GM23338 (cell line): ENCODE measurements around the gene GUCY1A1. TPM values are rescaled to one million over a fixed set of nuclear protein-coding genes. Genes with fewer than 3 reads are reported as not detected.

ENCODE experiments used
- ATAC-seq: fragments of 200-7000 bp; cut with Tn5 transposase; 3 replicates; pipeline ENCODE4 v1.9.1; 2020
- DNase-seq: peaks from one replicate; pipeline ENCODE4 v3.0.0-alpha.2; 2015; ENCODE audit warnings: low spot score
- H2AFZ ChIP-seq: fragments of 200-600 bp; sonication (generic); 2 replicates; pipeline ENCODE4 v1.8.0; 2016; ENCODE audit warnings: antibody characterized with exemption, mild to moderate bottlenecking, moderate library complexity
- H3F3A ChIP-seq: fragments of 200-600 bp; sonication (generic); replicated peaks from 2 replicates; pipeline ENCODE4 v1.8.0; 2017; ENCODE audit warnings: antibody characterized with exemption, mixed run types, low read depth
- H3K27ac ChIP-seq: fragments of 200-600 bp; sonication (generic); 2 replicates; pipeline ENCODE4 v1.6.1; 2016; ENCODE audit warnings: low read depth
- H3K27me3 ChIP-seq: fragments of 200-600 bp; sonication (generic); 2 replicates; pipeline ENCODE4 v1.8.0; 2016; ENCODE audit warnings: mild to moderate bottlenecking, mixed run types, moderate library complexity; ENCODE audit not compliant: insufficient read depth
- H3K36me3 ChIP-seq: fragments of 200-600 bp; sonication (generic); 2 replicates; pipeline ENCODE4 v1.8.0; 2016; ENCODE audit warnings: mild to moderate bottlenecking; ENCODE audit not compliant: insufficient read depth
- H3K4me1 ChIP-seq: fragments of 200-600 bp; sonication (generic); 2 replicates; pipeline ENCODE4 v1.8.0; 2016; ENCODE audit warnings: mild to moderate bottlenecking, moderate library complexity; ENCODE audit not compliant: insufficient read depth
- H3K4me2 ChIP-seq: fragments of 200-600 bp; sonication (generic); 2 replicates; pipeline ENCODE4 v1.7.1; 2017; ENCODE audit warnings: mixed run types
- H3K4me3 ChIP-seq: fragments of 200-600 bp; sonication (generic); 2 replicates; pipeline ENCODE4 v1.6.1; 2016; ENCODE audit warnings: mixed run types
- H3K79me2 ChIP-seq: fragments of 200-600 bp; sonication (generic); replicated peaks from 2 replicates; pipeline ENCODE4 v1.8.0; 2017; ENCODE audit warnings: mild to moderate bottlenecking; ENCODE audit not compliant: insufficient read depth
- H3K9me2 ChIP-seq: fragments of 200-600 bp; sonication (generic); 2 replicates; pipeline ENCODE4 v1.8.0; 2017; ENCODE audit not compliant: insufficient read depth
- H4K20me1 ChIP-seq: fragments of 200-600 bp; sonication (generic); replicated peaks from 2 replicates; pipeline ENCODE4 v1.8.0; 2017; ENCODE audit warnings: mild to moderate bottlenecking; ENCODE audit not compliant: insufficient read depth
- H3K27ac Mint-ChIP-seq: 2 replicates; pipeline ENCODE4 v1.8.0; 2020; ENCODE audit warnings: inconsistent platforms, mild to moderate bottlenecking, moderate library complexity, mixed read lengths
- H3K27me3 Mint-ChIP-seq: 3 replicates; pipeline ENCODE4 v1.8.0; 2022; ENCODE audit warnings: low read depth, mild to moderate bottlenecking, moderate library complexity, mixed read lengths, inconsistent platforms; ENCODE audit not compliant: insufficient read depth, poor library complexity
- H3K36me3 Mint-ChIP-seq: 3 replicates; pipeline ENCODE4 v1.8.0; 2021; ENCODE audit warnings: low read depth, mild to moderate bottlenecking, inconsistent platforms, moderate library complexity, mixed read lengths
- H3K4me1 Mint-ChIP-seq: 3 replicates; pipeline ENCODE4 v1.8.0; 2020; ENCODE audit warnings: mild to moderate bottlenecking, inconsistent platforms, mixed read lengths
- H3K4me3 Mint-ChIP-seq: 3 replicates; pipeline ENCODE4 v1.8.0; 2021; ENCODE audit warnings: moderate library complexity, mild to moderate bottlenecking, inconsistent platforms, mixed read lengths
- H3K9me3 Mint-ChIP-seq: 3 replicates; pipeline ENCODE4 v1.8.0; 2020; ENCODE audit warnings: moderate library complexity, mild to moderate bottlenecking, inconsistent platforms, mixed read lengths
- CREB1 ChIP-seq: fragments of 250-450 bp; sonication (Bioruptor Pico); IDR thresholded peaks from 2 replicates; pipeline ENCODE4 v1.5.0; 2020; ENCODE audit warnings: low read depth, mild to moderate bottlenecking, moderate library complexity
- CTCF ChIP-seq, 2 experiments: fragments of 200-600 bp in 1 of 2; sonication (generic) in 1 of 2; conservative IDR thresholded peaks; 2 replicates each; pipeline versions ENCODE4 v1.5.1 to v1.6.1; 2016 to 2017; ENCODE audit warnings: antibody characterized with exemption in 2 of 2, low read depth in 2 of 2, mild to moderate bottlenecking in 2 of 2, moderate library complexity in 1 of 2
- ETS1 ChIP-seq: IDR thresholded peaks from 2 replicates; pipeline ENCODE4 v1.6.1; 2016; ENCODE audit warnings: antibody characterized with exemption
- EZH2 ChIP-seq: fragments of 200-600 bp; sonication (generic); IDR thresholded peaks from one replicate; pipeline ENCODE4 v1.8.0; 2017; ENCODE audit warnings: antibody characterized with exemption, mild to moderate bottlenecking, low read depth; ENCODE audit not compliant: unreplicated experiment
- EZH2phosphoT487 ChIP-seq: fragments of 200-600 bp; sonication (generic); IDR thresholded peaks from one replicate; pipeline ENCODE4 v1.8.1; 2018; ENCODE audit warnings: antibody characterized with exemption; ENCODE audit not compliant: unreplicated experiment
- JUNB ChIP-seq: IDR thresholded peaks from one replicate; pipeline ENCODE4 v1.6.1; 2016; ENCODE audit warnings: antibody characterized with exemption; ENCODE audit not compliant: unreplicated experiment
- NANOG ChIP-seq: IDR thresholded peaks from 2 replicates; pipeline ENCODE4 v1.6.1; 2016; ENCODE audit warnings: antibody characterized with exemption, borderline replicate concordance
- POLR2AphosphoS5 ChIP-seq: IDR thresholded peaks from 2 replicates; pipeline ENCODE4 v1.6.1; 2016; ENCODE audit warnings: antibody characterized with exemption, low read depth
- STAT1 ChIP-seq: IDR thresholded peaks from one replicate; pipeline ENCODE4 v1.6.1; 2016; ENCODE audit warnings: antibody characterized with exemption; ENCODE audit not compliant: unreplicated experiment
- ZNF114 ChIP-seq: fragments of 250-450 bp; sonication (Bioruptor Pico); IDR thresholded peaks from 2 replicates; pipeline ENCODE4 v1.5.0; 2020; ENCODE audit warnings: mild to moderate bottlenecking, moderate library complexity
- ZNF331 ChIP-seq: fragments of 250-450 bp; sonication (Bioruptor Pico); IDR thresholded peaks from 2 replicates; pipeline ENCODE4 v1.5.0; 2020; ENCODE audit warnings: low read depth, mild to moderate bottlenecking, moderate library complexity
- ZNF462 ChIP-seq: fragments of 250-450 bp; sonication (Bioruptor Pico); IDR thresholded peaks from 2 replicates; pipeline ENCODE4 v1.5.0; 2020; ENCODE audit warnings: mild to moderate bottlenecking, moderate library complexity
- polyA plus RNA-seq: library from polyadenylated mRNA; unstranded; fragments of >200 nt; fragmentation: Nextera tagmentation; extraction: Ambion mirVana; gene quantifications from 2 replicates; pipeline ENCODE4 v1.2.1, GENCODE V29; 2016
- total RNA-seq: library from RNA; depleted of rRNA; stranded (reverse); fragments of >200 nt; shearing (Covaris generic); gene quantifications from 2 replicates; pipeline ENCODE4 v1.2.3, GENCODE V29; 2014
- TF ChIP-seq, protein P1 (sequence below): IDR thresholded peaks from one replicate; pipeline ENCODE4 v1.6.1; 2018; ENCODE audit warnings: antibody characterized with exemption; ENCODE audit not compliant: unreplicated experiment

Gene GUCY1A1
- total and polyA plus RNA-seq, 2 experiments from 2014 or later = not detected

DNA sequence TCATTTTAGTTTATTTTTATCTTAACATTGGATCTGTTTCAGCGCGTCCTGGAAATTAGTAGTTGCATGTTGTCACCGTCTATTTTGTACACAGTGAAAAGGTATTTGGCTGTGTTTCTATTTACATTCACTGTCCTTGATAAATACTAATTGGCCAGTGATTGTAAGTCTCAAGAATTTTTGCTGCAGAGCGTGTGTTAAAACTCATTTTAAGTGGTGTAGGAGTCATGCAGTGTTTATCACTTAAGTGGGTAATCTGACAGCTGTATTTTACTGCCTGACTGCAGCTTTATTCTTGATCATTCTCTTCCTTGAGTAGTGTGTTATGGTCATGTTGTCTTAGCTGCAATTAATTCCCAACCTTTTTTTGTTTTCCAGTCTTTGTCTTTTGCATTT lies 9.8 kb downstream of the GUCY1A1 start:
- TF ChIP-seq JUNB = no peak
- no peak for TF ChIP-seq EZH2phosphoT487
- TF ChIP-seq ZNF114 (CRISPR knock-in tag) = no peak
- no peak for TF ChIP-seq CTCF (conservative IDR thresholded peaks at IDR 0.05; ENCODE audit: low read depth in 2 of 2)
- TF ChIP-seq, protein P1, sequence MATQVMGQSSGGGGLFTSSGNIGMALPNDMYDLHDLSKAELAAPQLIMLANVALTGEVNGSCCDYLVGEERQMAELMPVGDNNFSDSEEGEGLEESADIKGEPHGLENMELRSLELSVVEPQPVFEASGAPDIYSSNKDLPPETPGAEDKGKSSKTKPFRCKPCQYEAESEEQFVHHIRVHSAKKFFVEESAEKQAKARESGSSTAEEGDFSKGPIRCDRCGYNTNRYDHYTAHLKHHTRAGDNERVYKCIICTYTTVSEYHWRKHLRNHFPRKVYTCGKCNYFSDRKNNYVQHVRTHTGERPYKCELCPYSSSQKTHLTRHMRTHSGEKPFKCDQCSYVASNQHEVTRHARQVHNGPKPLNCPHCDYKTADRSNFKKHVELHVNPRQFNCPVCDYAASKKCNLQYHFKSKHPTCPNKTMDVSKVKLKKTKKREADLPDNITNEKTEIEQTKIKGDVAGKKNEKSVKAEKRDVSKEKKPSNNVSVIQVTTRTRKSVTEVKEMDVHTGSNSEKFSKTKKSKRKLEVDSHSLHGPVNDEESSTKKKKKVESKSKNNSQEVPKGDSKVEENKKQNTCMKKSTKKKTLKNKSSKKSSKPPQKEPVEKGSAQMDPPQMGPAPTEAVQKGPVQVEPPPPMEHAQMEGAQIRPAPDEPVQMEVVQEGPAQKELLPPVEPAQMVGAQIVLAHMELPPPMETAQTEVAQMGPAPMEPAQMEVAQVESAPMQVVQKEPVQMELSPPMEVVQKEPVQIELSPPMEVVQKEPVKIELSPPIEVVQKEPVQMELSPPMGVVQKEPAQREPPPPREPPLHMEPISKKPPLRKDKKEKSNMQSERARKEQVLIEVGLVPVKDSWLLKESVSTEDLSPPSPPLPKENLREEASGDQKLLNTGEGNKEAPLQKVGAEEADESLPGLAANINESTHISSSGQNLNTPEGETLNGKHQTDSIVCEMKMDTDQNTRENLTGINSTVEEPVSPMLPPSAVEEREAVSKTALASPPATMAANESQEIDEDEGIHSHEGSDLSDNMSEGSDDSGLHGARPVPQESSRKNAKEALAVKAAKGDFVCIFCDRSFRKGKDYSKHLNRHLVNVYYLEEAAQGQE = no peak
- TF ChIP-seq STAT1 = no peak
- TF ChIP-seq ETS1 = no peak
- no peak for TF ChIP-seq CREB1 (CRISPR knock-in tag)
- TF ChIP-seq ZNF462 (CRISPR knock-in tag) = no peak
- no peak for TF ChIP-seq NANOG
- TF ChIP-seq EZH2 = no peak
- no peak for TF ChIP-seq POLR2AphosphoS5
- TF ChIP-seq ZNF331 (CRISPR knock-in tag) = no peak
- no peak overlapping the region for H3K27ac Mint-ChIP-seq
- Histone ChIP-seq H3K4me3 (no peak overlapping the region), H2AFZ (no peak overlapping the region), H4K20me1 (no peaks in the 10 kb centered on the region; the same call in 1 of the 2 replicates), H3K9me2 (no peaks in the 10 kb centered on the region), H3K4me1 (no peaks in the 10 kb centered on the region), H3K79me2 (no peaks in the 10 kb centered on the region), H3K4me2 (no peak overlapping the region), H3K27ac (no peak overlapping the region), H3K27me3 (peaks cover 13% of the 10 kb centered on the region), H3K36me3 (no peaks in the 10 kb centered on the region), H3F3A (no peaks in the 10 kb centered on the region)
- no peak for ATAC-seq
- H3K4me3 Mint-ChIP-seq = no peak overlapping the region
- H3K4me1 Mint-ChIP-seq = peaks cover 8% of the 10 kb centered on the region; the same call in 2 of the 3 replicates
- no peaks in the 10 kb centered on the region for H3K9me3 Mint-ChIP-seq
- no peaks in the 10 kb centered on the region for H3K36me3 Mint-ChIP-seq
- DNase-seq = no peak
- peaks cover 2% of the 10 kb centered on the region for H3K27me3 Mint-ChIP-seq
